Activated CD4-positive, alpha-beta T cell treated with anti-CD3 and anti-CD28 coated beads, Interleukin-2, amount 10 ng/mL, durations not matched to agents 7 days and 5 days (primary cell): ENCODE data around the gene COL20A1. TPM values are rescaled to one million over a fixed set of nuclear protein-coding genes. Genes with fewer than 3 reads are reported as not detected.

Experiments used
- CTCF ChIA-PET: fragments of 350-600 bp; sonication (Branson Sonifier 250); formaldehyde crosslinking; loops from one replicate; lab custom pipeline; 2021; ENCODE audit warnings: antibody characterized with exemption; lab: Charles Lee
- POLR2A ChIA-PET: fragments of 350-600 bp; sonication (Branson Sonifier 250); formaldehyde crosslinking; loops from one replicate; lab custom pipeline; 2021; ENCODE audit warnings: antibody characterized with exemption; lab: Charles Lee
- DNase-seq: peaks from one replicate; pipeline ENCODE4 v3.0.0-alpha.2; 2020
- H3K27ac Mint-ChIP-seq: one replicate; pipeline ENCODE4 v1.8.0; 2021; ENCODE audit warnings: mild to moderate bottlenecking, moderate library complexity, mixed read lengths
- H3K27me3 Mint-ChIP-seq: one replicate; pipeline ENCODE4 v1.8.0; 2021; ENCODE audit warnings: mixed read lengths
- H3K36me3 Mint-ChIP-seq: one replicate; pipeline ENCODE4 v1.8.0; 2021; ENCODE audit warnings: low read depth, mixed read lengths
- H3K4me1 Mint-ChIP-seq: one replicate; pipeline ENCODE4 v1.8.0; 2021; ENCODE audit warnings: mixed read lengths
- H3K4me3 Mint-ChIP-seq: one replicate; pipeline ENCODE4 v1.8.0; 2021; ENCODE audit warnings: mild to moderate bottlenecking, moderate library complexity, mixed read lengths
- H3K9me3 Mint-ChIP-seq: one replicate; pipeline ENCODE4 v1.8.0; 2021; ENCODE audit warnings: mixed read lengths
- total RNA-seq, 2 experiments: library from RNA; stranded (reverse); gene quantifications; one replicate each; pipeline ENCODE4 v1.2.3, GENCODE V29; 2021

Gene COL20A1
- total RNA-seq, 2 experiments from 2014 or later, result not detected

DNA sequence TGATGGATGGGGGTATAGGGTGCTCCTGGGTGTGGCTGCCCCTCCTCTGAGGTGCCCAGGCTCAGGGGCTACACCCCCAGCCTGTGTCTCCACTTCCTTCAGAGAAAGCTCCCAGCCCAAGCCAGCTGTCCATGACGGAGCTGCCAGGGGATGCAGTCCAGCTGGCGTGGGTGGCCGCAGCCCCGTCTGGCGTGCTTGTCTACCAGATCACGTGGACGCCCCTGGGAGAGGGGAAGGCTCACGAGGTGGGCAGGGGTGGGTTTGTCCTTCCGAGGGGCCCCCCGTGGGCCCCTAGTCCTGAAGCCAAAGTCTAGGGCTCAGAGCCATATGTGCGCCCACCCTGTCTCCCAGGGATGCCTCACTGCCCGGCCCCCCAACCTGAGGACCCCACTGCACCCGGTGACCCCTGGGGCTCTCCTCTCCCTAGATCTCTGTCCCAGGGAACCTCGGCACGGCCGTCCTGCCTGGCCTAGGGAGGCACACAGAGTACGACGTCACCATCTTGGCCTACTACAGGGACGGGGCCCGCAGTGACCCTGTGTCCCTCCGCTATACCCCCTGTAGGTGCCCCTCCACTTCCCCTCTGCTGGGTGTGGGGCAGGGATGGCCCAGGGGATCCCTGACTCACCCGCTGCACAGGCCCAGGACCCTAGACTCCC lies 19.8 kb downstream of the COL20A1 start:
- Mint-ChIP-seq H3K4me1 (no peaks in the 10 kb centered on the region), H3K4me3 (no peak overlapping the region), H3K36me3 (no peaks in the 10 kb centered on the region), H3K27me3 (no peaks in the 10 kb centered on the region), H3K9me3 (no peaks in the 10 kb centered on the region), H3K27ac (no peak overlapping the region)
- POLR2A ChIA-PET, result no interaction called here
- CTCF ChIA-PET, result no interaction called here
- no peak for DNase-seq

GRCh38 chr20:63313349-63314014 lies 20.5 kb downstream of the COL20A1 start:
- Mint-ChIP-seq H3K9me3 (no peaks in the 10 kb centered on the region), H3K27ac (no peak overlapping the region), H3K4me3 (no peak overlapping the region), H3K27me3 (no peaks in the 10 kb centered on the region), H3K36me3 (no peaks in the 10 kb centered on the region), H3K4me1 (no peaks in the 10 kb centered on the region)
- DNase-seq, result no peak
- ChIA-PET POLR2A (no interaction called here), CTCF (no interaction called here)

GRCh38 chr20:63314015-63314471 lies 21.1 kb downstream of the COL20A1 start:
- ChIA-PET CTCF (no interaction called here), POLR2A (no interaction called here)

GRCh38 chr20:63314566-63315239 lies 21.7 kb downstream of the COL20A1 start:
- ChIA-PET CTCF (no interaction called here), POLR2A (no interaction called here)
- Mint-ChIP-seq H3K27me3 (no peaks in the 10 kb centered on the region), H3K4me3 (no peak overlapping the region), H3K4me1 (no peaks in the 10 kb centered on the region), H3K27ac (no peak overlapping the region), H3K9me3 (no peaks in the 10 kb centered on the region), H3K36me3 (no peaks in the 10 kb centered on the region)
- DNase-seq, result no peak

More at GRCh38 chr20:63314015-63314471, 21.1 kb downstream of the COL20A1 start:
- Mint-ChIP-seq H3K27me3 (no peaks in the 10 kb centered on the region), H3K9me3 (no peaks in the 10 kb centered on the region), H3K4me1 (no peaks in the 10 kb centered on the region), H3K4me3 (no peak overlapping the region), H3K36me3 (no peaks in the 10 kb centered on the region), H3K27ac (no peak overlapping the region)
- DNase-seq, result no peak

- Mint-ChIP-seq H3K36me3 (no peaks in the 10 kb centered on the region), H3K4me1 (no peaks in the 10 kb centered on the region), H3K9me3 (no peaks in the 10 kb centered on the region), H3K27ac (no peak overlapping the region), H3K4me3 (no peak overlapping the region), H3K27me3 (no peaks in the 10 kb centered on the region)
- CTCF ChIA-PET, result no interaction called here
- no peak for DNase-seq
- POLR2A ChIA-PET, result no interaction called here
Observed at GRCh38 chr20:63315240-63315689, 22.3 kb downstream of the COL20A1 start.

GRCh38 chr20:63315731-63316491 lies 22.9 kb downstream of the COL20A1 start:
- no peak overlapping the region for H3K27ac Mint-ChIP-seq
- DNase-seq, result no peak
- ChIA-PET POLR2A (no interaction called here), CTCF (no interaction called here)
- H3K27me3 Mint-ChIP-seq, result no peaks in the 10 kb centered on the region
- no peaks in the 10 kb centered on the region for H3K9me3 Mint-ChIP-seq
- no peaks in the 10 kb centered on the region for H3K4me1 Mint-ChIP-seq
- no peaks in the 10 kb centered on the region for H3K36me3 Mint-ChIP-seq
- no peak overlapping the region for H3K4me3 Mint-ChIP-seq

GRCh38 chr20:63316502-63316921 lies 23.5 kb downstream of the COL20A1 start:
- no peaks in the 10 kb centered on the region for H3K36me3 Mint-ChIP-seq
- no peaks in the 10 kb centered on the region for H3K27me3 Mint-ChIP-seq
- H3K4me3 Mint-ChIP-seq, result no peak overlapping the region
- H3K27ac Mint-ChIP-seq, result no peak overlapping the region
- POLR2A ChIA-PET, result no interaction called here
- CTCF ChIA-PET, result no interaction called here
- no peaks in the 10 kb centered on the region for H3K9me3 Mint-ChIP-seq
- DNase-seq, result no peak
- no peaks in the 10 kb centered on the region for H3K4me1 Mint-ChIP-seq

GRCh38 chr20:63317061-63317460 lies 24.1 kb downstream of the COL20A1 start:
- Mint-ChIP-seq H3K27ac (no peak overlapping the region), H3K9me3 (no peaks in the 10 kb centered on the region), H3K27me3 (no peaks in the 10 kb centered on the region), H3K36me3 (no peaks in the 10 kb centered on the region), H3K4me3 (no peak overlapping the region), H3K4me1 (no peaks in the 10 kb centered on the region)
- ChIA-PET POLR2A (no interaction called here), CTCF (no interaction called here)
- no peak for DNase-seq

DNA sequence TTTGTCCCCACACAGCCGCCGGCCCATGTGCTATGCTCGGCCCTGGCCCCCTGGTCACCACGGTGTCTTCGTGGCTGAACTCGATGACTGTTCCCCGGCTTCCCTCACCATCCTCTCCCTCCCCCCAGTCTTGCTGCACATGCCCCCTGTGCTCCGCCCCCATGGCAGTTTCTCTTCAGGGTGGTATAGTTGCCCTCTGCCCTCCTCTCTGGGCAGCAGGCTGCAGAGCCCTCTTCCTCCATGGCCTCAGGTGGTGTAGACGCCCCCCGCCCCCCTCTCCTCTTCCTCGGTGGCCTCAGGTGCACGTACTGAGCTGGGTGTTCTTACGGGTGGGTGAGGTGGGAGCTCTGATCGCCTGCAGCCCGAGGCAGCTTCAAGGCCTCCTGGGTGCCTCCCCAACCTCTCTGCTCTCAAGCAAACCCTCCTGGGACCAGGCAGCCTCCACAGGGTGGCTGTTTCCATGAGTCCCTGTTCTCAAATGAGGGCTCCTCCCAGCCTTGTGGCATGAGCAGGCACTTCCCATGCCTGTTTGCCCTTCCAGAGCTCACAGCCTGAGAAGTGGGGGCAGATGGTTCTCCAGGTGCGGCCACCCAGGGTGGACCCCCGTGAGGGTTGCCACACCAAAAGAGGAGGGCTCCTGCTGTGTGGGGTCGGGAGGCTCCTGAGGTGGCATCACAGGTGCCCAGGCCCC lies 24.8 kb downstream of the COL20A1 start:
- DNase-seq, result no peak
- CTCF ChIA-PET, result no interaction called here

GRCh38 chr20:63318391-63319163 lies 25.6 kb downstream of the COL20A1 start:
- H3K4me1 Mint-ChIP-seq, result no peaks in the 10 kb centered on the region
- H3K27me3 Mint-ChIP-seq, result peaks cover 4% of the 10 kb centered on the region
- H3K27ac Mint-ChIP-seq, result no peak overlapping the region
- ChIA-PET POLR2A (no interaction called here), CTCF (no interaction called here)
- DNase-seq, result no peak
- H3K4me3 Mint-ChIP-seq, result no peak overlapping the region
- no peaks in the 10 kb centered on the region for H3K36me3 Mint-ChIP-seq
- no peaks in the 10 kb centered on the region for H3K9me3 Mint-ChIP-seq

More for the DNA sequence above, 24.8 kb downstream of the COL20A1 start:
- no peaks in the 10 kb centered on the region for H3K36me3 Mint-ChIP-seq
- H3K27me3 Mint-ChIP-seq, result no peaks in the 10 kb centered on the region
- no peaks in the 10 kb centered on the region for H3K4me1 Mint-ChIP-seq
- H3K9me3 Mint-ChIP-seq, result no peaks in the 10 kb centered on the region
- H3K4me3 Mint-ChIP-seq, result no peak overlapping the region
- H3K27ac Mint-ChIP-seq, result no peak overlapping the region
- POLR2A ChIA-PET, result no interaction called here

DNA sequence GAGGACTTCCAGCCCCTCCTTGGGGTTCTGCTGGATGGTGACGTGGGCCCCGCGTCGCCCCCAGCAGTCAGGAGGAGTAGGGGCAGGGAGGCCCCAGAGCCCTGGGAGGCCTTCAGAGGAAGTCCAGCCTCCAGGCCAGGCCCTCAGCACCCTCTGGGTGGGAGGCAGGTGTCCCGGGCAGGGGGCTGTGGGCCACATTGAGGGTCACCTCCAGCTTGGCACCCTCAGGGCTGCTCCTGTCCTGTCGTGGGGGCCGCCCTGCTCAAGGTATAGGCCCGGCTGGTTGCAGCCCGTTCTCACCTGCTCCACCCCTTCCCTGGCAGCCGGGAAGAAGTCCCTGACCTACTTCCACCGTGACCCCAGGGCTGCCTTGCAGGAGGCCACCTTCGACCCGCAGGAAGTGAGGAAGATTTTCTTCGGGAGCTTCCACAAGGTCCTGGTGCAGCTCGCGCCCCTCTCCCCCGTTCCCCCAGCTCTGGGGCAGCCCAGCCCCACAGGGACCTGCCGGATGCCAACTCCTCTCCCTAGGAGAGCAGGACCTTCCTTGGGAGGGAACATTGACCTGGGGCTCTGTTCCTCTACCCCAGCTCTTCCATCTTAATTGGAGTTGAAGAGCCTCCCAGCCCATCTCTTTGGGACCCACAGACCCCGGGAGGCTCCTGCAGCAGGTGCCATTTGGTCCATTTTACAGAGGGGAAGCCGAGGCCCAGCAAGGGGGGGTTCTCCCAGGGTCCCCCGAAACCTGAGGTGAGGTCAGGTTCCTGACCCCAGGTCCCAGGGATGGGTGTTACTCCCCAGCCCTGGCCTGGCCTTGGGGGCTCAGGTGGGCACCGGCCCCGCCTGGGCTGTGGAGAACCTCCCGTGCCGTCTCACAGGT lies 26.4 kb downstream of the COL20A1 start:
- ChIA-PET POLR2A (no interaction called here), CTCF (interaction anchor here (0.6 kb wide), 1 partner anchor 70 kb away, joined by 3 read pairs; no protein-coding TSS in a partner anchor)
- no peaks in the 10 kb centered on the region for H3K4me1 Mint-ChIP-seq
- peaks cover 8% of the 10 kb centered on the region for H3K27me3 Mint-ChIP-seq
- no peak for DNase-seq
- no peaks in the 10 kb centered on the region for H3K36me3 Mint-ChIP-seq
- H3K27ac Mint-ChIP-seq, result no peak overlapping the region
- no peaks in the 10 kb centered on the region for H3K9me3 Mint-ChIP-seq
- no peak overlapping the region for H3K4me3 Mint-ChIP-seq
